Measurements from ENCODE around the gene KIAA0513. TPM values are rescaled to one million over a fixed set of nuclear protein-coding genes. Genes with fewer than 3 reads are reported as not detected.

Gene KIAA0513
- total RNA-seq, 1 donor from 2014 or later = 1.9 TPM

GRCh38 chr16:85018529-85019236 lies 8.9 kb upstream of the KIAA0513 start:
- Histone ChIP-seq H3K27me3 (ENCODE audit: control insufficient read depth, insufficient read depth, low read length) (no peaks in the 10 kb centered on the region), H3K36me3 (ENCODE audit: control insufficient read depth, insufficient read depth, low read length) (no peaks in the 10 kb centered on the region), H3K4me3 (ENCODE audit: low read depth, low read length) (no peak overlapping the region)
- TF ChIP-seq, protein P1, sequence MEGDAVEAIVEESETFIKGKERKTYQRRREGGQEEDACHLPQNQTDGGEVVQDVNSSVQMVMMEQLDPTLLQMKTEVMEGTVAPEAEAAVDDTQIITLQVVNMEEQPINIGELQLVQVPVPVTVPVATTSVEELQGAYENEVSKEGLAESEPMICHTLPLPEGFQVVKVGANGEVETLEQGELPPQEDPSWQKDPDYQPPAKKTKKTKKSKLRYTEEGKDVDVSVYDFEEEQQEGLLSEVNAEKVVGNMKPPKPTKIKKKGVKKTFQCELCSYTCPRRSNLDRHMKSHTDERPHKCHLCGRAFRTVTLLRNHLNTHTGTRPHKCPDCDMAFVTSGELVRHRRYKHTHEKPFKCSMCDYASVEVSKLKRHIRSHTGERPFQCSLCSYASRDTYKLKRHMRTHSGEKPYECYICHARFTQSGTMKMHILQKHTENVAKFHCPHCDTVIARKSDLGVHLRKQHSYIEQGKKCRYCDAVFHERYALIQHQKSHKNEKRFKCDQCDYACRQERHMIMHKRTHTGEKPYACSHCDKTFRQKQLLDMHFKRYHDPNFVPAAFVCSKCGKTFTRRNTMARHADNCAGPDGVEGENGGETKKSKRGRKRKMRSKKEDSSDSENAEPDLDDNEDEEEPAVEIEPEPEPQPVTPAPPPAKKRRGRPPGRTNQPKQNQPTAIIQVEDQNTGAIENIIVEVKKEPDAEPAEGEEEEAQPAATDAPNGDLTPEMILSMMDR (IDR thresholded peaks at IDR 0.05; ENCODE audit: insufficient read depth, low read length, poor library complexity, severe bottlenecking) = no peak
- DNase-seq (ENCODE audit: low read depth) = peak; percentile 83

GRCh38 chr16:85019659-85020245 lies 7.8 kb upstream of the KIAA0513 start:
- TF ChIP-seq, protein P1 (IDR thresholded peaks at IDR 0.05; ENCODE audit: insufficient read depth, low read length, poor library complexity, severe bottlenecking) = no peak
- no peak for DNase-seq (ENCODE audit: low read depth)
- no peak overlapping the region for H3K4me3 ChIP-seq (ENCODE audit: low read depth, low read length)

DNA sequence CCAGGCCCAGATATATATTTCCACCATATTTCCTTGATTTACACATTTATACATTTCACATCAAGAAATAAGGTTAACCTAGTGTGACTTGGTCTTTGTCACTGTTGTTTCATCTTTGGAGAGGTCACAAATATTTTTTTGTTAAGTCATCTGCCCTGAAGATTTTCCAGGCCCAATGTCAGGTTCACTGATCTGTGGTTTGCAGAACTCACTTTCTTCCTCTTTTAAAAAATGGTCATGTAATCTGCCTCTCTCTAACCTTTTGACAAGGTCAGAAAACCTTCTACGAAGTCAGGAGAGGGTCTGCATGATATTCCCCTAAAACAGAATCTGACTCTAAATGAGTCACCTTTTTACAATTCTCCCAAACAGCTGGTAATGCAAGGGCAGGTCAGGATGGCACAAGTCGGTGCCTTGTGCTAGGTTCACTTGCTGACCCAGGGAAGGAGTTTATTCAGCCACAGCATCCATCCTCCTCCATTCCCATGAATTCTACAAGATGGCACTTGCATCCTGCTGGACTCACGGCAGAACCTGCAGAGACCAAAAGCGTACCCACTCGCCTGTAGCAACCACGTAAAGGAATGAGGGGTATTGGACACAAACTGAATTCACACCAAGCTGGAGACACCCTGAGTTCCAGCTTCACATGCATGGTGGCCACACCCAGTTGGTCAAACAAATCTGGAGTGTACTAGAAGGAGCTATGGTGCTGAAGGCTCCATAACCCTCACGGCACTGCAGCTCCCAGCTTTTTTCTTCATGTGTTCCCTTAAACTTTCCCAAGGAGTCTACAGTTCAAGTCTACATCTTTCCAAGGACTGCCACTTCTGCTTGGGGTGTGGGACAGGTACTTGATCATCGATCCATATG lies 1.6 kb upstream of the KIAA0513 start:
- DNase-seq (ENCODE audit: low read depth) = no peak

More at GRCh38 chr16:85019659-85020245, 7.8 kb upstream of the KIAA0513 start:
- Histone ChIP-seq H3K36me3 (ENCODE audit: control insufficient read depth, insufficient read depth, low read length) (no peaks in the 10 kb centered on the region), H3K27me3 (ENCODE audit: control insufficient read depth, insufficient read depth, low read length) (no peaks in the 10 kb centered on the region)

DNA sequence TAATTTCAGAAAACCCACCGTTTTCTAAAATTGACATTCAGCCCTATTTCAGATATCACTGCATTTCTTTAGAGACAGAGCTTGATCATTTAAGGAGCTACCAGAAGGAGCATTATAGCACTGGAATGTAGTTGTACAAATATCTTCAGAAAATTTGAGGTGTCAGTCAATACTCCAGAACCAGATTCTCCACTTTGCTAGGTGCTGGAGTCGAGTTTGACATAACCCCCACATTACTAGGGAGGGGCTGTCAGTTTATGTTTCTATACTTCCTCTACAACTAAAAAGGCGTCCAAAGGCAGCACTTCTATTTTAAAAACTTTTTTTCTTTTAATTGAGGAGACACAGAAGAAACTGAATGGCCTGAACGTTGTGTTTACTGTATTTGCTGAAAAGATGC lies 892 bp upstream of the KIAA0513 start:
- Histone ChIP-seq H3K36me3 (ENCODE audit: control insufficient read depth, insufficient read depth, low read length) (no peaks in the 10 kb centered on the region), H3K4me3 (ENCODE audit: low read depth, low read length) (no peak overlapping the region), H3K27me3 (ENCODE audit: control insufficient read depth, insufficient read depth, low read length) (no peaks in the 10 kb centered on the region)
- no peak for DNase-seq (ENCODE audit: low read depth)
- TF ChIP-seq, protein P1 (IDR thresholded peaks at IDR 0.05; ENCODE audit: insufficient read depth, low read length, poor library complexity, severe bottlenecking) = no peak

More for the DNA sequence above, 1.6 kb upstream of the KIAA0513 start:
- no peak overlapping the region for H3K4me3 ChIP-seq (ENCODE audit: low read depth, low read length)
- TF ChIP-seq, protein P1 (IDR thresholded peaks at IDR 0.05; ENCODE audit: insufficient read depth, low read length, poor library complexity, severe bottlenecking) = no peak
- no peaks in the 10 kb centered on the region for H3K36me3 ChIP-seq (ENCODE audit: control insufficient read depth, insufficient read depth, low read length)
- no peaks in the 10 kb centered on the region for H3K27me3 ChIP-seq (ENCODE audit: control insufficient read depth, insufficient read depth, low read length)

GRCh38 chr16:85027958-85028684 lies 526 bp downstream of the KIAA0513 start:
- Histone ChIP-seq H3K4me3 (ENCODE audit: low read depth, low read length) (peak overlapping the region; percentile 64), H3K36me3 (ENCODE audit: control insufficient read depth, insufficient read depth, low read length) (no peaks in the 10 kb centered on the region), H3K27me3 (ENCODE audit: control insufficient read depth, insufficient read depth, low read length) (no peaks in the 10 kb centered on the region)
- TF ChIP-seq, protein P1 (IDR thresholded peaks at IDR 0.05; ENCODE audit: insufficient read depth, low read length, poor library complexity, severe bottlenecking) = peak; percentile 30
- no peak for DNase-seq (ENCODE audit: low read depth)

Data from kidney epithelial cell (primary cell).